KOPT-K1 (cell line): Measurements from ENCODE around the gene DBP.
"Not testable (repeated sequence)": the region's sequence is repeated elsewhere in the genome, so short reads cannot be mapped to it uniquely, and the experiment has no call there.

ENCODE experiments used
- H3K27ac ChIP-seq: fragments of 200-600 bp; sonication (generic); 2 replicates; pipeline ENCODE4 v1.5.1; 2016; ENCODE audit warnings: antibody characterized with exemption, mild to moderate bottlenecking, low read depth, low read length; ENCODE audit not compliant: poor library complexity, severe bottlenecking
- H3K36me3 ChIP-seq: fragments of 200-600 bp; sonication (generic); 2 replicates; pipeline ENCODE4 v1.5.1; 2017; ENCODE audit warnings: antibody characterized with exemption, mild to moderate bottlenecking, low read length, moderate library complexity; ENCODE audit not compliant: insufficient read depth
- H3K9me3 ChIP-seq: fragments of 200-600 bp; sonication (generic); 2 replicates; pipeline ENCODE4 v1.5.1; 2017; ENCODE audit warnings: antibody characterized with exemption, low read length, mild to moderate bottlenecking; ENCODE audit not compliant: insufficient read depth, poor library complexity, severe bottlenecking

The DBP gene

DNA sequence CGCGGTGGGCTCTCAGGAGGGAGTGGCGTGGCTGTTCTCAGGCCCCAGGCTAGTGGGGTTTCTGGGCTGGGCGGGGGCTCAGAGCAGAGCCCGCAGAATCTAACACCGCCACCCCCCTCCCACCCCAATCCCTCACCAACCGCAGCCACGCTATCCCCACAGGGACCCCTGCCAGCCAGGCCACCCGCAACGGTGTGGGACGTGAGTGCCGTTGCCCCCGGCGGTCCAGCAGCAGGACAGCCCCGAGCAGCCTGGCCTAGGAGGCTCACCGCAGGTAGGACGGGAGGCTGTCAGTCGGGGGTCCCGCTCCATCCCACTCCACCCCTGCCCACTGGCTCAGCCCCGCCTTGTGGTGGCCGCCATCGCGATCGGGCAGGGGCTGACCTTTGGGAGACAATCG, 35.8 kb upstream of the DBP start, which contains the start of gene NTN5:
NTN5 (minus strand) TSS at position 24 of the 400 bp plus-strand sequence. CDS start 2,031 bp downstream, outside the sequence.
- no peaks in the 10 kb centered on the region for H3K36me3 ChIP-seq
- no peaks in the 10 kb centered on the region for H3K9me3 ChIP-seq
- H3K27ac ChIP-seq = no peak within 1 kb of the TSS

DNA sequence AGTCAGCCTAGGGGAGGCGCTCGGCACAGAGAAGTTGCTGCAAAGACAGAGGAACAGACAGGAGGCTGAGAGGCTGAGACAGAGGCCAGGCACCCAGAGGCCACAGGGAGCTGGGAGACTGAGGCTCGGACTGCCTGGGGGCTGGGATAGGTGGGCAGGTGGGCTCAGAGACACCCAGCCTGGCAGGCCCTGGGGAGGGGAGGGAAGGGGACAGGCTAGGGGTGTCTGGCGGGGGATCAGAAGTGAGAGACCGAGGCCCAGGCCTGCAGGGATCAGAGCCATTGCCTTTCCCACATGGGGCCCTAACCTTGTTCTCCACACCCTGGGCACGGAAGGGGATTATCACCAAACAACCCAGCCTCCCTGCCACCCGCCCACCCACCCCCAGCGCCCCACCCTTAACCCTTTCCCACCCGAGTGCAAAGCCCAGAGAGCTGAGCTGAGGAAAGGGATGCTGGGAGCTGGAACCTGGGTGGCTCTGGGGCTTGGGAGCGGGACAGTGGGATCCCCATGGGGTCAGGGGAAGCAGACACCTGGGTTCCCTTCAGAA, 34.3 kb upstream of the DBP start:
- H3K9me3 ChIP-seq = no peaks in the 10 kb centered on the region
- no peak overlapping the region for H3K27ac ChIP-seq
- H3K36me3 ChIP-seq = no peaks in the 10 kb centered on the region

GRCh38 chr19:48670699-48671445, 33.7 kb upstream of the DBP start:
- H3K9me3 ChIP-seq = no peaks in the 10 kb centered on the region
- no peak overlapping the region for H3K27ac ChIP-seq
- no peaks in the 10 kb centered on the region for H3K36me3 ChIP-seq

- no peaks in the 10 kb centered on the region for H3K9me3 ChIP-seq
- no peak overlapping the region for H3K27ac ChIP-seq
- no peaks in the 10 kb centered on the region for H3K36me3 ChIP-seq
These were observed 32.9 kb upstream of the DBP start for GRCh38 chr19:48669903-48670668.

GRCh38 chr19:48668761-48669160, 31.6 kb upstream of the DBP start:
- H3K36me3 ChIP-seq = no peaks in the 10 kb centered on the region
- no peaks in the 10 kb centered on the region for H3K9me3 ChIP-seq
- no peak overlapping the region for H3K27ac ChIP-seq

GRCh38 chr19:48668332-48668731, 31.2 kb upstream of the DBP start:
- no peak overlapping the region for H3K27ac ChIP-seq
- no peaks in the 10 kb centered on the region for H3K36me3 ChIP-seq
- no peaks in the 10 kb centered on the region for H3K9me3 ChIP-seq

DNA sequence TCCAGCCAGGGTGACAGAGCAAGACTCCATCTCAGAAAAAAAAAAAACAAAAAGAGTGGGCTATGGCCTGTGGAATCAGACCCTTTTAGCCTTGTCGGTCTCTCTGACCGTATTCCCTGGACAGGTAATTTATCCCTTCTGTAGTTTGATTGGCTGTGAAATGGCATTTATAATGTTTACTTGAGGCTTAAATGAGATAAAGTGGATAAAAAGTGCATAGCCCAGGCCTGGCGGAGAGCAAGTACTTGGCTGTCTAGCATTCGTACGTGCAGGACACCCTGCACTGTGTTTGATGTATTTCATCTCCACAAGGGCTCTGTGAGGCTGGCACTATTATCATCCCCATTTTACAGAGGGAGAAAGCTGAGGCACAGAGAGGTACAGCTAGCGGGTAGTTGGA, 28.6 kb upstream of the DBP start:
- Histone ChIP-seq H3K36me3 (no peaks in the 10 kb centered on the region), H3K9me3 (no peaks in the 10 kb centered on the region), H3K27ac (no peak overlapping the region)

GRCh38 chr19:48664476-48664875, 27.3 kb upstream of the DBP start:
- Histone ChIP-seq H3K36me3 (no peaks in the 10 kb centered on the region), H3K9me3 (no peaks in the 10 kb centered on the region), H3K27ac (no peak overlapping the region)

GRCh38 chr19:48663667-48664066, 26.5 kb upstream of the DBP start:
- Histone ChIP-seq H3K27ac (no peak overlapping the region), H3K36me3 (no peaks in the 10 kb centered on the region), H3K9me3 (no peaks in the 10 kb centered on the region)

DNA sequence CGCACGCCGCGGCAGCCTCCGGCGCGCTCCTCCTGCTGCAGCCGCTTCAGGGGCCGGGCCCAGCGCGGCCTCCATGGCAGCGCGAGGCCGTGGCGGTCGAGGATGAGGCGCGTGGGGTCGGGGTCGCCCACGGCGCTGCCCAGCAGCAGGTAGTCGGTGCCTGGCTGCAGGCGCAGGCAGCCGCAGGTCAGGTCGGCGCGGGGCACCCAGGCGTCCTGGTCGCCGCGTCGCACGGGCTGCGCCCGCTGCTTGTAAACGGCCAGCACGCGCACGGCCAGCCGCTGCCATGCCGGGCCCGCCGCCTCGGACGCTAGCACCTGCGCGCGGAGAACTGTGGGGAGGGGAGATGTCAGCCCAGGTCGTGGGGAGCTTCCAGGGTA, 24.5 kb upstream of the DBP start:
- peak overlapping the region; percentile 81 for H3K27ac ChIP-seq
- no peaks in the 10 kb centered on the region for H3K36me3 ChIP-seq
- H3K9me3 ChIP-seq = no peaks in the 10 kb centered on the region

GRCh38 chr19:48660852-48661710, 23.9 kb upstream of the DBP start:
- Histone ChIP-seq H3K9me3 (no peaks in the 10 kb centered on the region), H3K36me3 (no peaks in the 10 kb centered on the region), H3K27ac (peak overlapping the region; percentile 81)

- Histone ChIP-seq H3K27ac (no peak overlapping the region), H3K9me3 (no peaks in the 10 kb centered on the region), H3K36me3 (no peaks in the 10 kb centered on the region)
These were observed 22.6 kb upstream of the DBP start for GRCh38 chr19:48659768-48660167.

DNA sequence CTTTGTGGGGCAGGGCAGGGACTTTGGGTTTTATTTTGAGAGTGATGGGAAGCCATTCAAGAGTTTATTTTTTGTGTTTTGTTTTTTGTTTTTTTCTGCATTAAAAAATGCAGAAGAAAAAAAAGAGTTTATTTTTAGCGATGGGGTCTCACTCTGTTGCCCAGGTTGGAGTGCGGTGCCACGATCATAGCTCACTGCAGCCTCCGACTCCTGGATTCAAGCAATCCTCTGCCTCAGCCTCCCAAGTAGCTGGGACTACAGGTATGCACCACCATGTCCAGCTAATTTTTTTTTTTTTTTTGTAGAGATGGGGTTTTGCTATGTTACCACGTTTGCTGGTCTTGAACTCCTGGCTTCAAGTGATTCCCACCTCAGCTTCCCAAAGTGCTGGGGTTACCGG, 21.3 kb upstream of the DBP start:
- no peak overlapping the region for H3K27ac ChIP-seq
- no peaks in the 10 kb centered on the region for H3K36me3 ChIP-seq
- H3K9me3 ChIP-seq = no peaks in the 10 kb centered on the region

DNA sequence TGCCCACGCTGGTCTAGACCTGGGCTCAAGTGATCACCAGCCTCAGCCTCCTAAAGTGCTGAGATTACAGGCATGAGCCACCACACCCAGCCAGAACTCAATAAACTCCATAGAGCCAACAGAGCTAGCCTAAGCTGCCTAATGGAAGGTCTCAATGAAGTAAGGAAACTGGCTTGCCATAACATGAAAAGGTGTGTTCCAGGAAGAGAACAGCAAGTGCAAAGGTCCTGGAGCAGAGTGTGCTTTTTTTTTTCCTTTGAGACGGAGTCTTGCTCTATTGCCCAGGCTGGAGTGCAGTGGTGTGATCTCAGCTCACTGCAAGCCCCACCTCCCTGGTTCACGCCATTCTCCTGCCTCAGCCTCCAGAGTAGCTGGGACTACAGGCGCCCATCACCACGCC, 20.6 kb upstream of the DBP start:
- not testable (repeated sequence) for H3K27ac ChIP-seq, H3K9me3 ChIP-seq, H3K36me3 ChIP-seq
